ENCODE results near the gene IL10RB. TPM values are rescaled to one million over a fixed set of nuclear protein-coding genes. Genes with fewer than 3 reads are reported as not detected.

IL10RB gene
- total RNA-seq, 4 donors from 2014 or later: 33.5 to 58.3 (median 39.1) TPM

GRCh38 chr21:33229784-33230544, 36.2 kb upstream of the IL10RB start, which contains the start of gene IFNAR2:
Gene IFNAR2 (plus strand): TSS chr21:33229938. CDS start chr21:33241923, 11,985 bp downstream.
- ATAC-seq (ENCODE audit: low FRiP score): peak; percentile 94
- TF ChIP-seq, protein P1, sequence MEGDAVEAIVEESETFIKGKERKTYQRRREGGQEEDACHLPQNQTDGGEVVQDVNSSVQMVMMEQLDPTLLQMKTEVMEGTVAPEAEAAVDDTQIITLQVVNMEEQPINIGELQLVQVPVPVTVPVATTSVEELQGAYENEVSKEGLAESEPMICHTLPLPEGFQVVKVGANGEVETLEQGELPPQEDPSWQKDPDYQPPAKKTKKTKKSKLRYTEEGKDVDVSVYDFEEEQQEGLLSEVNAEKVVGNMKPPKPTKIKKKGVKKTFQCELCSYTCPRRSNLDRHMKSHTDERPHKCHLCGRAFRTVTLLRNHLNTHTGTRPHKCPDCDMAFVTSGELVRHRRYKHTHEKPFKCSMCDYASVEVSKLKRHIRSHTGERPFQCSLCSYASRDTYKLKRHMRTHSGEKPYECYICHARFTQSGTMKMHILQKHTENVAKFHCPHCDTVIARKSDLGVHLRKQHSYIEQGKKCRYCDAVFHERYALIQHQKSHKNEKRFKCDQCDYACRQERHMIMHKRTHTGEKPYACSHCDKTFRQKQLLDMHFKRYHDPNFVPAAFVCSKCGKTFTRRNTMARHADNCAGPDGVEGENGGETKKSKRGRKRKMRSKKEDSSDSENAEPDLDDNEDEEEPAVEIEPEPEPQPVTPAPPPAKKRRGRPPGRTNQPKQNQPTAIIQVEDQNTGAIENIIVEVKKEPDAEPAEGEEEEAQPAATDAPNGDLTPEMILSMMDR (IDR thresholded peaks at IDR 0.05): no peak
- DNase-seq (ENCODE audit: low spot score): peak; percentile 37

GRCh38 chr21:33230545-33231324, 35.4 kb upstream of the IL10RB start:
- ATAC-seq (ENCODE audit: low FRiP score) (peak; percentile 86), DNase-seq (ENCODE audit: low spot score) (no peak)
- TF ChIP-seq, protein P1 (IDR thresholded peaks at IDR 0.05): no peak

GRCh38 chr21:33231526-33231925, 34.6 kb upstream of the IL10RB start:
- ATAC-seq (ENCODE audit: low FRiP score) (no peak), DNase-seq (ENCODE audit: low spot score) (no peak)
- TF ChIP-seq, protein P1 (IDR thresholded peaks at IDR 0.05): no peak

GRCh38 chr21:33232291-33233034, 33.7 kb upstream of the IL10RB start:
- no peak for ATAC-seq (ENCODE audit: low FRiP score)
- no peak for DNase-seq (ENCODE audit: low spot score)
- TF ChIP-seq, protein P1 (IDR thresholded peaks at IDR 0.05): no peak

DNA sequence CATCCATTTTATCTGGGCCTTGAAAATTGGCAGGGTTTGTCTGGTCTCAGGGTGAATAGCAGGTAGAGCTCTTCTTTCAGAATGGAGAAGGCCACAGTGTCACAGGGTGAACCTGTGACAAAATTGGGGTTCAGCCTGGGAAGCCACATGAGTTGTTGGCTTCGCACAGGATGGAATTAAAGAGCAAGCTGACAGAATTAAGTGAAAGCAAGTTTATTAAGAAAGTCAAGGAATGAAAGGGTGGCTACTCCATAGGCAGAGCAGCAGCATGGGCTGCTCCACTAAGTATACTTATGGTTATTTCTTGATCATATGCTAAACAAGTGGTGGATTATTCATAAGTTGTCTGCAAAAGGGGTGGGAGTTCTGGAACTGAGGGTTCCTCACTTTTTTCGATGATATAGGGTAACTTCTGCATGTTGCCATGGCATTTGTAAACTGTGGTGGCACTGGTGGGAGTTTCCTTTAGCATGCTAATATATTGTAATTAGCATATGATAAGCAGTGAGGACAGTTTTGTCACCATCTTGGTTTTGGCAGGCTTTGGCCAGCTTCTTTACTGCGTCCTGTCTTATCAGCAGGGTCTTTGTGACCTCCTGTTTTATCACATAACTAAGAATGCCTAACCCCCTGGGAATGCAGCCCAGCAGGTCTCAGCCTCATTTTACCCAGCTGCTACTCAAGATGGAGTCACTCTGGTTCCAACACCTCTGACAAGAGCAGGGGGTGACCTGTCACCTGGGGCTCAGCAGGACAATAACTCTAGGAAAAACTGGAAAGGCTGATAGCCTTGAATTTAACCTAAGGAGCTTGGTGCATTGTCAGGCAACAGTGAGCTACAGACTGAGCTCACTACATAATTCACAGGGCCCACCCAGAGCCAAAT, 31.3 kb upstream of the IL10RB start:
- TF ChIP-seq, protein P1 (IDR thresholded peaks at IDR 0.05): no peak
- no peak for ATAC-seq (ENCODE audit: low FRiP score)

More for the DNA sequence above, 31.3 kb upstream of the IL10RB start:
- DNase-seq (ENCODE audit: low spot score): no peak

Data from omental fat pad (tissue), 4 donors.